CD4-positive, CD25-positive, alpha-beta regulatory T cell (primary cell): Measurements from ENCODE around the gene FGF1. TPM values are rescaled to one million over a fixed set of nuclear protein-coding genes. Genes with fewer than 3 reads are reported as not detected.

Experiments used
- ATAC-seq, 2 donors: fragments of 150-1000 bp; cut with Tn5 transposase; one replicate each; pipeline ENCODE4 v1.10.0; 2021; ENCODE audit warnings: low read depth in 2 of 2, moderate number of reproducible peaks in 2 of 2, moderate library complexity in 1 of 2
- DNase-seq, 3 donors: peaks; one replicate each; pipeline versions ENCODE4 v3.0.0 to v3.0.0-alpha.2; 2012 to 2022; ENCODE audit warnings: mixed read lengths in 1 of 3
- H3K27ac ChIP-seq: one replicate; pipeline ENCODE4 v1.7.0; 2013; ENCODE audit warnings: mild to moderate bottlenecking, low read length; ENCODE audit not compliant: insufficient read depth, poor library complexity, severe bottlenecking
- H3K27me3 ChIP-seq: one replicate; pipeline ENCODE4 v1.7.0; 2013; ENCODE audit warnings: low read length; ENCODE audit not compliant: control insufficient read depth, insufficient read depth
- H3K36me3 ChIP-seq: one replicate; pipeline ENCODE4 v1.7.0; 2013; ENCODE audit warnings: mild to moderate bottlenecking, low read length, moderate library complexity; ENCODE audit not compliant: control insufficient read depth, insufficient read depth
- H3K4me1 ChIP-seq: 2 replicates; pipeline ENCODE4 v1.7.0; 2013; ENCODE audit warnings: mild to moderate bottlenecking, low read length; ENCODE audit not compliant: insufficient read depth, control insufficient read depth, poor library complexity, severe bottlenecking
- H3K4me3 ChIP-seq: one replicate; pipeline ENCODE4 v1.7.0; 2013; ENCODE audit warnings: low read depth, mild to moderate bottlenecking, low read length, moderate library complexity
- H3K9me3 ChIP-seq, 2 experiments: 1 replicate in 1 of 2; 2 replicates in 1 of 2; pipeline ENCODE4 v1.7.0; 2013; ENCODE audit warnings: low read length in 2 of 2, mild to moderate bottlenecking in 1 of 2, moderate library complexity in 1 of 2; ENCODE audit not compliant: control insufficient read depth in 2 of 2
- H3K27ac Mint-ChIP-seq, 3 donors: one replicate each; pipeline ENCODE4 v1.8.0; 2020 to 2022; ENCODE audit warnings: mild to moderate bottlenecking in 3 of 3, mixed read lengths in 3 of 3, moderate library complexity in 2 of 3
- H3K27me3 Mint-ChIP-seq: one replicate; pipeline ENCODE4 v1.8.0; 2022; ENCODE audit warnings: mild to moderate bottlenecking, mixed read lengths
- H3K36me3 Mint-ChIP-seq: one replicate; pipeline ENCODE4 v1.8.0; 2020; ENCODE audit warnings: mixed read lengths
- H3K4me1 Mint-ChIP-seq, 4 donors: one replicate each; pipeline ENCODE4 v1.8.0; 2020 to 2022; ENCODE audit warnings: mixed read lengths in 4 of 4, mild to moderate bottlenecking in 1 of 4
- H3K4me3 Mint-ChIP-seq, 4 donors: one replicate each; pipeline ENCODE4 v1.8.0; 2020 to 2022; ENCODE audit warnings: mild to moderate bottlenecking in 4 of 4, mixed read lengths in 4 of 4, moderate library complexity in 3 of 4
- H3K9me3 Mint-ChIP-seq, 7 donors: one replicate each; pipeline ENCODE4 v1.8.0; 2020 to 2022; ENCODE audit warnings: mixed read lengths in 7 of 7, mild to moderate bottlenecking in 3 of 7, moderate library complexity in 2 of 7
- polyA plus RNA-seq, 4 donors: library from polyadenylated mRNA; unstranded; fragments of 300-500 nt; fragmentation: Illumina TruSeq; gene quantifications; one replicate each; pipeline ENCODE4 v1.2.3, GENCODE V29; 2021
- total RNA-seq: library from RNA; stranded (reverse); gene quantifications from one replicate; pipeline ENCODE4 v1.2.3, GENCODE V29; 2022

The FGF1 gene
- total and polyA plus RNA-seq, 5 donors from 2014 or later, result not detected

DNA sequence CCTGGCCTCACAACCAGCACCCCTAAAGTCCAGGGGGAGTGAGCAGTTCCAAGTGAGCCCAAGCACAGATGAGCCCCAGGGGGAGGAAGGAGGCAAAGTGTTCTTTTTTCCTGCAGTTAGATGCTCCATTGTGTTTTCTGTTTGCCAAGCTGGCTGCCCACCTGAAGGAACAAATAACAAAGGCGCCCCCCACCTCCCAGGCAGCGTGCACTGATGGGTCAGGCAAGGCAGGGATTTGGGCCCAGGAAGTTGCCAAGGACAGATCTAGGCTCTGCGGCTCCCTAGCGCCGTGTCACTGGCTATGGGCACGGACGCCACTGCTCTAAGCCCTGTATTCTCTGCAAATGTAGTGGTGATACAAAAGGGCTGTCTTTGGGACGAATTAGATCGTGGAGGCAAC, 21.8 kb downstream of the FGF1 start:
- Mint-ChIP-seq H3K4me1 (no peaks in the 10 kb centered on the region), H3K9me3 (no peaks in the 10 kb centered on the region), H3K4me3 (no peak overlapping the region), H3K36me3 (no peaks in the 10 kb centered on the region), H3K27ac (no peak overlapping the region), H3K27me3 (peaks cover 14% of the 10 kb centered on the region)
- H3K4me3 ChIP-seq, result no peak overlapping the region
- no peak overlapping the region for H3K27ac ChIP-seq
- H3K4me1 ChIP-seq, result no peaks in the 10 kb centered on the region
- no peaks in the 10 kb centered on the region for H3K27me3 ChIP-seq
- DNase-seq (no peak), ATAC-seq (no peak)
- no peaks in the 10 kb centered on the region for H3K9me3 ChIP-seq
- no peaks in the 10 kb centered on the region for H3K36me3 ChIP-seq

DNA sequence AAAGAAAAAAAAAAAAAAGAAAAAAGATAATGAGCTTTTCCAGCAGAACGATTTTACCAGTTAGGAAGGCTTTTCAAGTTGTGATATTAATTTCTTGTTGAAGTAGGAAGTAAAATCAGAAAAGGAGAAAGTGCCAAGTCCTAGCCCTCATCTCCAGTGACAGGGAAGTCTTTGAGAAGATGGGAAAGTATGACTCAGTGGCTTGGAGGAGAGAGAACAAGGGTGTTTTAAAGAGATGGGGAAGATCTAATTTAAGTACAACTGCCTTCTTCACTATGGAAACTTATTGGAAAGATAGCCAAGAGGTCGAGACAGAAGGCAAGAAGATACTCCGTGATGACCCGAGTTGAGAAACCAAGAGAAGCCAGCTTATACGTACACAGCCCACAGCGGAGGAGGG, 22.6 kb downstream of the FGF1 start:
- Histone ChIP-seq H3K4me1 (no peaks in the 10 kb centered on the region), H3K27ac (no peak overlapping the region), H3K36me3 (no peaks in the 10 kb centered on the region), H3K9me3 (no peaks in the 10 kb centered on the region), H3K4me3 (no peak overlapping the region), H3K27me3 (peaks cover 3% of the 10 kb centered on the region)
- Mint-ChIP-seq H3K36me3 (no peaks in the 10 kb centered on the region), H3K27me3 (peaks cover 22% of the 10 kb centered on the region), H3K27ac (no peak overlapping the region), H3K4me3 (no peak overlapping the region), H3K4me1 (no peaks in the 10 kb centered on the region), H3K9me3 (no peaks in the 10 kb centered on the region)
- DNase-seq (no peak), ATAC-seq (no peak)

DNA sequence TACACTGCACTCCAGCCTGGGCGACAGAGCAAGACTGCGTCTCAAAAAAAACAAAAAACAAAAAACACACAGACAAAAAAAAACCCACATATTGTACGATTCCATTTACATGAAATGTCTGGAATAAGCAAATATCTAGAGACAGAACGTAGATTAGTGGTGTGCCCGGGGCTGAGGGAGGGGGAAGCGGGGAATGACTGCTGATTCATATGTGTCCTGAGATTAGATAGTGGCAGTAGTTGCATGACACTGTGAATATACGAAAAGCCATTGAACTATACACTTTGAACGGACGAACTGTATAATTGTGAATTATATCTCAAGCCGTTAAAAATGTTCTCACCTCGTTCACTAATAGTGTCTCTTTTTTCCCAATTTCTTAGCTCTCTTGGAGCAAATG, 23.9 kb downstream of the FGF1 start:
- Histone ChIP-seq H3K36me3 (no peaks in the 10 kb centered on the region), H3K4me3 (no peak overlapping the region), H3K4me1 (no peaks in the 10 kb centered on the region), H3K27me3 (peaks cover 3% of the 10 kb centered on the region), H3K9me3 (no peaks in the 10 kb centered on the region), H3K27ac (no peak overlapping the region)
- H3K36me3 Mint-ChIP-seq, result no peaks in the 10 kb centered on the region
- H3K27ac Mint-ChIP-seq, result no peak overlapping the region
- no peak overlapping the region for H3K4me3 Mint-ChIP-seq
- H3K4me1 Mint-ChIP-seq, result no peaks in the 10 kb centered on the region
- H3K9me3 Mint-ChIP-seq, result no peaks in the 10 kb centered on the region
- H3K27me3 Mint-ChIP-seq, result peaks cover 28% of the 10 kb centered on the region
- ATAC-seq (no peak), DNase-seq (no peak)

DNA sequence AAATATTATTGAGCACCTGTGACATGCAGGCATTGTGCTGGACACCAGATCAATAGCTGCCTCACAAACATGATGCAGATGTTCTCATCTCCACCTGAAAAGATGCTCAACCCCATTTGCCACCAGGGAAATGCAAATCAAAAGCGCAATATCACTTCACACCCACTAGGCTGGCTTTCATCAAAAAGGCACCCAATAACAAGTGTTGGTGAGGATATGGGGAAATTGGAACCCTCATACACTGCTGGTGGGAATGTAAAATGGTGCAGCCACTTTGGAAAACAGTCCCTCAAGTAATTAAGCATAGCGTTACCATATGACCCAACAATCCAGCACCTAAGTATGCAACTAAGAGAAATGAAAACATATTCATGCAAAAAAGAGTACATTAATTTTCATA, 24.7 kb downstream of the FGF1 start:
- no peaks in the 10 kb centered on the region for H3K4me1 Mint-ChIP-seq
- DNase-seq (no peak), ATAC-seq (no peak)
- H3K4me3 Mint-ChIP-seq, result no peak overlapping the region
- Histone ChIP-seq H3K4me1 (no peaks in the 10 kb centered on the region), H3K9me3 (no peaks in the 10 kb centered on the region), H3K4me3 (no peak overlapping the region), H3K36me3 (no peaks in the 10 kb centered on the region), H3K27ac (no peak overlapping the region), H3K27me3 (peaks cover 3% of the 10 kb centered on the region)
- H3K27ac Mint-ChIP-seq, result no peak overlapping the region
- peaks cover 28% of the 10 kb centered on the region for H3K27me3 Mint-ChIP-seq
- H3K9me3 Mint-ChIP-seq, result no peaks in the 10 kb centered on the region
- no peaks in the 10 kb centered on the region for H3K36me3 Mint-ChIP-seq

DNA sequence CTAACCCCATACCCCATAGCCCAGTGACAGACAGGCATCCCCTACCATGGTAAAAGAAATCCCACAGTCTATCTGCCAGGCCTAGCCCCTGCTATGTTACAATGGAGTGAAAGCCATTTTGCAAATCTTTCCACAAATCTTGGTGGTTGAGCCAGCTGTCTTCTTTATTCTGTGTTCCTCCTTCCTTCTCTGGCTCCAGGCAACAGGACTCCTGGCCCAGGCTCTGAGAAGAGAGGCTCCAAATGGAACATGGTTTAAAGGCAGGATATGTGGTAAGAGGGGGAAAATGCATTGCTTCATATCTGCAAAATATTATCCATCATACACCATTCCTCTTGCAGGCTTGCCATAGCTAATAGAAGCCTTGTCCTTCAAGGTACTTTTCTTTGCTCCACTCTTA, 25.2 kb downstream of the FGF1 start:
- H3K27me3 Mint-ChIP-seq, result peaks cover 33% of the 10 kb centered on the region
- ATAC-seq, result no peak
- no peaks in the 10 kb centered on the region for H3K36me3 Mint-ChIP-seq

DNA sequence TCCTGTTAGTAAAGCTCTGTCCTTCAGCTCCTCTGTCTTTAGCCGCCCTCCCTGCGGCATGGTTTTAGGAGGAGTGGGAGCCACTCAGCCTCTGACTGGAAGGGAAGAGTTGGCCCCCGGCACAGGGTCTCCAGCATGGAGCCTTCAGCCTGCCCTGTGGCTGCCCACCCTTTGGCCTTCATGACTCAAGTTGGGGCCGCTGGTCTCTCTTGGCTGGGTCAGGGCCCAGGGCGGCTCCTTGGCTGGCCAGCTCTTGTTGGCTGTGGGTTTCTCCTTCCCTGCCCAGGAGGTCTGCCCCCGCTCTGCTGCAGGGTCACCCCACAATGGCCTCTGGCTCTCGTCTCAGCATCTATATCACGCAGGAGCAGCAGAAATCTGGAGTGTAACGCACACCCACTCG, 25.7 kb downstream of the FGF1 start:
- H3K4me3 ChIP-seq, result no peak overlapping the region
- no peaks in the 10 kb centered on the region for H3K9me3 Mint-ChIP-seq
- DNase-seq (no peak), ATAC-seq (no peak)
- no peaks in the 10 kb centered on the region for H3K36me3 Mint-ChIP-seq
- peaks cover 38% of the 10 kb centered on the region for H3K27me3 Mint-ChIP-seq
- no peak overlapping the region for H3K27ac ChIP-seq
- no peaks in the 10 kb centered on the region for H3K9me3 ChIP-seq
- no peaks in the 10 kb centered on the region for H3K36me3 ChIP-seq
- peaks cover 0 to 5% (median 0%) of the 10 kb centered on the region in 4 donors for H3K4me1 Mint-ChIP-seq
- no peak overlapping the region for H3K27ac Mint-ChIP-seq
- no peak overlapping the region for H3K4me3 Mint-ChIP-seq
- peaks cover 5% of the 10 kb centered on the region for H3K4me1 ChIP-seq
- peaks cover 7% of the 10 kb centered on the region for H3K27me3 ChIP-seq

More for the DNA sequence above, 25.2 kb downstream of the FGF1 start:
- Histone ChIP-seq H3K9me3 (no peaks in the 10 kb centered on the region), H3K4me1 (peaks cover 2% of the 10 kb centered on the region), H3K36me3 (no peaks in the 10 kb centered on the region), H3K27ac (no peak overlapping the region), H3K27me3 (peaks cover 3% of the 10 kb centered on the region), H3K4me3 (no peak overlapping the region)
- DNase-seq, result no peak
- Mint-ChIP-seq H3K4me3 (no peak overlapping the region), H3K9me3 (no peaks in the 10 kb centered on the region), H3K27ac (no peak overlapping the region), H3K4me1 (peaks cover 0 to 1% (median 0%) of the 10 kb centered on the region in 4 donors)

DNA sequence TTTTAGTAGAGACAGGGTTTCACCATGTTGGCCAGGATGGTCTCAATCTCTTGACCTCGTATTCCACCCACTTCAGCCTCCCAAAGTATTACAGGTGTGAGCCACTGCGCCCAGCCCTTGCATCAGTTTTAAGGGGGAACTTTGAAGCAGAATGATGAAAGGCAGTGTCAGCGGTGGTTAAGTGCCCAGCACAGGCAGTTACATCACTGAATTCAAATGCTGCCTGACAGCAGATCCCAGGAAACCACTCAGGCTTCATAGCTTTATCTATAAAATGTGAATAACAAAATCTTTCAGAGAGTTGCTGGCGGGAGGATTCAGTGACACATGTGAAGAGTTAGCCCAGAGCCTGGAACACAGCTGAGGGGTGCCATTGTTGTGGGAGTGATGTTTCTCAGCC, 26.5 kb downstream of the FGF1 start:
- Histone ChIP-seq H3K4me1 (peaks cover 5% of the 10 kb centered on the region), H3K27ac (no peak overlapping the region), H3K27me3 (peaks cover 9% of the 10 kb centered on the region), H3K4me3 (no peak overlapping the region), H3K9me3 (no peaks in the 10 kb centered on the region), H3K36me3 (no peaks in the 10 kb centered on the region)
- Mint-ChIP-seq H3K36me3 (no peaks in the 10 kb centered on the region), H3K4me1 (peaks cover 0 to 5% (median 0%) of the 10 kb centered on the region in 4 donors), H3K27me3 (peaks cover 39% of the 10 kb centered on the region), H3K9me3 (no peaks in the 10 kb centered on the region), H3K27ac (no peak overlapping the region), H3K4me3 (no peak overlapping the region)
- no peak for ATAC-seq
- DNase-seq, result no peak

DNA sequence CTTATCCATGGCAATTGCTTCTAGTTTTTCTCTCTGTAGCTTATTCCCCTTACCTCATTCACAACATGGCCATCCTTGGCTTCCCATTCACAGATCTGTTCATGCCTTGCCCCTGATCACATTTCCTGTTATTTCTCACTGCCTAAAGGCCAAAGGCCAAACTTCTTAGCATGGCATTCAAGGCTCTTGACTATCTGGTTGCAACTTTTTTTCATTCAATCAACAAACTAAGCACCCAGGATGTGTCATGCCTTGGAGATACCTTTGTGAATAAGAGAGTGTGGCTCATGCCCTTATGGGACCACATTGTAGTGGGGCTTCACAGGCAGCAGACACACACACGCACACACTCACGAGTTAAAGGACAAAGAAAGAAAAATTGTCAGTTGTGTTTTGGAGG, 27.6 kb downstream of the FGF1 start:
- Mint-ChIP-seq H3K36me3 (no peaks in the 10 kb centered on the region), H3K4me1 (peaks cover 0 to 5% (median 0%) of the 10 kb centered on the region in 4 donors), H3K9me3 (no peaks in the 10 kb centered on the region), H3K27ac (no peak overlapping the region), H3K4me3 (no peak overlapping the region), H3K27me3 (peaks cover 43% of the 10 kb centered on the region)
- Histone ChIP-seq H3K27me3 (peaks cover 9% of the 10 kb centered on the region), H3K27ac (no peak overlapping the region), H3K4me1 (peaks cover 5% of the 10 kb centered on the region), H3K4me3 (no peak overlapping the region), H3K36me3 (no peaks in the 10 kb centered on the region), H3K9me3 (no peaks in the 10 kb centered on the region)
- no peak for DNase-seq
- no peak for ATAC-seq
